Aorta (tissue), 5 donors: ENCODE results near the gene SEC63. TPM values are rescaled to one million over a fixed set of nuclear protein-coding genes. Genes with fewer than 3 reads are reported as not detected.
"Not testable (repeated sequence)": the region's sequence is repeated elsewhere in the genome, so short reads cannot be mapped to it uniquely, and the experiment has no call there.

Source experiments
- ATAC-seq: fragments of 200-7000 bp; cut with Tn5 transposase; one replicate; pipeline ENCODE4 v1.9.1; 2022; ENCODE audit warnings: moderate library complexity; ENCODE audit not compliant: low FRiP score
- DNase-seq, 2 donors: peaks; one replicate each; pipeline ENCODE4 v3.0.0-alpha.2; 2020
- H3K27ac ChIP-seq, 2 donors: one replicate each; pipeline ENCODE4 v1.5.1; 2013; ENCODE audit warnings: low read length in 2 of 2, mild to moderate bottlenecking in 2 of 2, moderate library complexity in 2 of 2, control low read depth in 1 of 2, inconsistent platforms in 1 of 2, low read depth in 1 of 2
- H3K27me3 ChIP-seq, 2 donors: one replicate each; pipeline ENCODE4 v1.6.1; 2013; ENCODE audit warnings: control low read depth in 1 of 2, low read length in 1 of 2, mild to moderate bottlenecking in 1 of 2, moderate library complexity in 1 of 2; ENCODE audit not compliant: insufficient read depth in 2 of 2, control insufficient read depth in 1 of 2
- H3K36me3 ChIP-seq, 2 donors: one replicate each; pipeline ENCODE4 v1.6.1; 2013; ENCODE audit warnings: control low read depth in 1 of 2, low read length in 1 of 2, mild to moderate bottlenecking in 1 of 2; ENCODE audit not compliant: insufficient read depth in 2 of 2, control insufficient read depth in 1 of 2
- H3K4me1 ChIP-seq, 2 donors: one replicate each; pipeline ENCODE4 v1.6.1; 2013; ENCODE audit warnings: low read length in 2 of 2, control low read depth in 1 of 2, mild to moderate bottlenecking in 1 of 2, moderate library complexity in 1 of 2; ENCODE audit not compliant: insufficient read depth in 2 of 2, control insufficient read depth in 1 of 2
- H3K4me3 ChIP-seq, 2 donors: one replicate each; pipeline ENCODE4 v1.5.1; 2013; ENCODE audit warnings: low read length in 2 of 2, control low read depth in 1 of 2, mild to moderate bottlenecking in 1 of 2
- H3K9me3 ChIP-seq: one replicate; pipeline ENCODE4 v1.6.1; 2013; ENCODE audit warnings: mild to moderate bottlenecking, low read length; ENCODE audit not compliant: control insufficient read depth
- WGBS, 2 donors: extraction: QIAGEN DNeasy Blood & Tissue Kit; methylation state at CpG; one replicate each; pipeline ENCODE4 v1.1.7; 2013; 5-methylcytosine and 5-hydroxymethylcytosine counted together
- intact Hi-C, 2 donors: fragments of 100-400 bp; cut with DNase I; formaldehyde crosslinking; loops; one replicate each; pipeline versions ENCODE4 v1.14.2 to v1.15.0; 2022
- polyA plus RNA-seq, 2 donors: library from polyadenylated mRNA; stranded (reverse); fragments of 200-250 nt; gene quantifications; one replicate each; pipeline ENCODE4 v1.2.3, GENCODE V29; 2013
- total RNA-seq, 2 donors: library from RNA; stranded (reverse); fragmentation: NEBNext Ultra II Directional; extraction: Animal tissue kit (Norgen Biotek cat#: 25700); gene quantifications; one replicate each; pipeline ENCODE4 v1.2.1, GENCODE V29; 2021
- donor health status: healthy with polysubstance abuse.
- donor health status: Bipolar disorder and iron deficiency.
- donor health status: DM: no; HTN: no; CAD: no.
- donor health status: DM: no; HTN: no; CAD: no.
- donor health status: DM: yes; HTN: yes; CAD: no.

Gene SEC63
- total and polyA plus RNA-seq, 4 donors = 23.9 to 114 (median 80.4) TPM

DNA sequence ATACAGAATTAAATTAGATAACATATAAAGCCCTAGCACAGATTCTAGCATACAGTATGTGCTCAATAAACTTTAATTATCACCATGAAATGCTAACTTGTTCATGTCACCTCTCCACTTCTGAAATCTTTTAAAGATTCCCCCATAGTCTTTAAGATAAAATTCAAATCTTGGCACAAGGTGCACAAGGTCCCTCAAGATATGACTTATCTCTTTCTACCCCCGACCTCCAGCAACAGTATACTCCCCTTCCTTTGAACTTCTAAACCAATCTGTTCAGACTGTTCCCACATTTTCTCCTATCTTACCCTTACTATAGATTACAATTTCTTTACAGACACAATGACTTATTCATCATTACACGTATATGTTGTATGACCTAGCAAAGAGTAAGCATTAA, 29.0 kb downstream of the SEC63 start:
- Histone ChIP-seq H3K36me3 (peaks cover 0 to 2% of the 10 kb centered on the region in 2 donors), H3K4me1 (no peaks in the 10 kb centered on the region), H3K4me3 (no peak overlapping the region), H3K9me3 (no peaks in the 10 kb centered on the region), H3K27me3 (no peaks in the 10 kb centered on the region), H3K27ac (no peak overlapping the region)
- intact Hi-C loops = no loop called here
- DNase-seq = no peak
- no peak for ATAC-seq
- WGBS, 2 donors = 92 to 93% methylated on average over 2 of the region's 2 CpGs

DNA sequence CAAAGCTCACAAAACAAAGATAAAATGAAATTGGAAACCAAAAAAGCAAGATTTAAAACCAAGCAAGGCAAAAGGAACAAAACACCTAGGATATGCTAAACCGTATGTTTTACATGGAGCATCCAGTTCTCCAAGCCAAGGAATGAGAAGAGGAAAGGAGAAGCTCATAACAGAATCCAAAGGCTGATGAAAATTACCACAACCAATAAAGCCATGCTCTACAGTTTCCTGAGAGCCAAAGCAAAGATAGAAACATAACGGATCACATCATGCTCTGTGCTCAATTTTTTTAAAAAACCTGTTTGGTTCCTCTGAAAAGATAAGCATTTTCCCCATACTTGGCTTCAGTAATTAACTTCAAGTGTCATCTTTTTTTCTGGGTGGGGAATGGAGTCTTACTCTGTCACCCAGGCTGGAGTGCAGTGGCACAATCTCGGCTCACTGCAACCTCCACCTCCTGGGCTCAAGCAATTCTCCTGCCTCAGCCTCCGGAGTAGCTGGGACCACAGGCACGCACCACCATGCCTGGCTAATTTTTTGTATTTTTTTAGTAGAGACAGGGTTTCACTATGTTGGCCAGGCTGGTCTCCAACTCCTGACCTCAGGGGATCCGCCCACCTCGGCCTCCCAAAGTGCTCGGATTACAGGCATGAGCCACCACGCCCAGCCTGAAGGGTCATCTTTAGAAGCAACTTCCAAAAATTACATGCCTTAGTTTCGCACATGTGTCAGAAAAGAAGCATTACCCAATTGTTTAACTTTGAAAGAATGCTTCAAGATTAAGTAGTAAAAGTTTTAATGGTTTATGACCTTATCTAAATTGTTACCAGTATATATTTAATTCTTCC, 31.1 kb downstream of the SEC63 start:
- intact Hi-C loops, H3K36me3 ChIP-seq, ATAC-seq, H3K4me1 ChIP-seq, H3K4me3 ChIP-seq, H3K27ac ChIP-seq, H3K27me3 ChIP-seq, H3K9me3 ChIP-seq: not testable (repeated sequence)
- 81 to 84% methylated on average over 10 of the region's 10 CpGs for WGBS, 2 donors
- peak in 1 of 2 donors; percentile 48 for DNase-seq

DNA sequence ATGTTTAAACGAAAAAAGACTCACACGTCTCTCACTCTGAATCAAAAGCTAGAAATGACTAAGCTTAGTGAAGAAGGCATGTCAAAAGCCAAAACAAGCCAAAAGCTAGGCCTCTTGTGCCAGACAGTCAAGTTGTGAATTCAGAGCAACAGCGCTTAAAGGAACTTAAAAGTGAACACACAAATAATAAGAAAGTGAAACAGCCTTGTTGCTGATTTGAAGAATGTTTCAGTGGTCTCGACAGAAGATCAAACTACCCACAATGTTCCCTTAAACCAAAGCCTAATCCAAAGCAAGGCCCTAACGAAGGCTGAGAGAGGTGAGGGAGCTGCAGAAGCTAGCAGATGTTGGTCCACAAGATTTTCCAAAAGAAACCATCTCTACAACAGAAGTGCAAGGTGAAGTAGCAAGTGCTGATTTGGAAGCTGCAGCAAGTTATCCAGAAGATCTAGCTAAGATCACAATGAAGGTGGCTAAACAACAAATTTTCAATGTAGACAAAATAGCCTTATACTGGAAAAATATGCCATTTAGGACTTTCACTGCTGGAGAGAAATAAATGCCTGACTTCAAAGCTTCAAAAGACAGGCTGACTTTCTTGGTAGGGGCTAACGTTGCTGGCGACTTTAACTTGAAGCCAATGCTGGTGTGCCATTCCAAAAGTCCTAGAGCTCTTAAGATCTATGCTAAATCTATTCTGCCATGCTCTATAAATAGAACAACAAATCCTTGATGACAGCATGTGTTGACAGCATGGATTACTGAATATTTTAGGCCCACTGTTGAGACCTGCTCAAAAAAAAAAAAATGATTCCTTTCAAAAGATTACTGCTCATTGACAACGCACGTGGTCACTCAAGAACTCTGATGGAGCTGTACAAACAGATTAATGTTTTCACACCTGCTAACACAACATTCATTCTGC, 40.3 kb downstream of the SEC63 start:
- no peaks in the 10 kb centered on the region for H3K27me3 ChIP-seq
- H3K4me1 ChIP-seq = no peaks in the 10 kb centered on the region
- no peak overlapping the region for H3K4me3 ChIP-seq
- no peak overlapping the region for H3K27ac ChIP-seq
- WGBS, 2 donors = 97 to 98% methylated on average over 9 of the region's 9 CpGs
- no peak for ATAC-seq
- no peak for DNase-seq
- H3K9me3 ChIP-seq = peaks cover 7% of the 10 kb centered on the region
- H3K36me3 ChIP-seq = peaks cover 8 to 10% of the 10 kb centered on the region in 2 donors
- intact Hi-C loops = no loop called here

DNA sequence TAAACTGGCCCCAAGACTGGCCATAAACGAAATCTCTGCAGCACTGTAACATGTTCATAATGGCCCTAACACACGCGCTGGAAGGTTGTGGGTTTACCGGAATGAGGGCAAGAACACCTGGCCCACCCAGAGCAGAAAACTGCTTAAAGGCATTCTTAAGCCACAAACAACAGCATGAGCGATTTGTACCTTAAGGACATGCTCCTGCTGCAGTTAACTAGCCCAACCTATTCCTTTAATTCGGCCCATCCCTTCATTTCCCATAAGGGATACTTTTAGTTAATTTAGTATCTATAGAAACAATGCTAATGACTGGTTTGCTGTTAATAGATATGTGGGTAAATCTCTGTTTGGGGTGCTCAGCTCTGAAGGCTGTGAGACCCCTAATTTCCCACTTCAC, 41.0 kb downstream of the SEC63 start:
- H3K27me3 ChIP-seq, H3K4me3 ChIP-seq, H3K27ac ChIP-seq, H3K9me3 ChIP-seq, intact Hi-C loops, H3K4me1 ChIP-seq, DNase-seq, ATAC-seq: not testable (repeated sequence)
- 98 to 99% methylated on average over 6 of the region's 6 CpGs for WGBS, 2 donors
- peaks cover 8 to 10% of the 10 kb centered on the region in 2 donors for H3K36me3 ChIP-seq

DNA sequence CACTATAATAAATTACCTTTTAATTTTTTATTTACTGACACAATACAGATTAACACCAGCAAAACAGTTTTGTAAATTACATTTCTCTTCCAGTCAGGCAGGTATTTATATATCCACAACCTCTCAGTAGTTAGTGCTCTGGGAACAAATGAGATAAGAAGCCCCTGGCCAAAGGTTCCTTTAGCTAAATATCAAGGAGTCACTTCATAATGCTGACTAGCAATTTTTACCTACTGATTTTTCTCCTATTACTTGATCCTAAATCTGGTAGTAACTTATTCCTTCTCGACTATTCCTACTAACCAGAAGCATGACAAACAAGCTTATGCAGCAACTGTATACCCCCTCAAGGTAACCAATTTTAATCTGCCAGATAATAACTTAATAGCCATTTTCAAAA, 46.3 kb downstream of the SEC63 start:
- intact Hi-C loops = no loop called here
- H3K27ac ChIP-seq = no peak overlapping the region
- no peak for DNase-seq

DNA sequence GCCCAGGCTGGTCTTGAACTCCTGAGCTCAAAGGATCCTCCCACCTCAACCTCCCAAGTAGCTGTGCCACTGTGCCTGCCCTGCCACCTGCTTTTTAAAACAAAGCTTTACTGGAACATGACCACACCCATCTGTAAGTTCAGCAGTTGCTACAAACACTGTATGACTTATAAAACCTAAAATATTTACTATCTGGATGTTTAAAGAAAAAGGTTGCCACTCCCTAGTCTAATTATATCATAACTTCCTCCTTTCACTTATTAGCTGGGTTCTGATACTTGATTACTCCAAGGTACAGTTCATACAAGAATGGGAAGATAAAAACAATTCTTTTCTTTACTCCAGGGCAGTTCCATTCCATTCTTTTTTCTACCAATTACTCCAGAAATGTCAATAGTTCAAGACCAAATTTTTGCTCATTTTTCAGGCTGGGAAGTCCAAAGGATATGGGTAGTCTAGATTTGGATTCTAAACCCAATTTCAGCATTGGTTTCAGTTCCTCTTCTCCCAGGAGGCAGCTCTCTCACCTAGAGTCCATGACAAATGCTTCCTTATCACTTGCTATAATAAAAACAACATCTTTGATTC, 63.1 kb downstream of the SEC63 start:
- no peak overlapping the region for H3K4me3 ChIP-seq
- peaks cover under 1 to 1% of the 10 kb centered on the region in 2 donors for H3K36me3 ChIP-seq
- ATAC-seq (no peak), DNase-seq (no peak)
- no peaks in the 10 kb centered on the region for H3K9me3 ChIP-seq
- no peaks in the 10 kb centered on the region for H3K4me1 ChIP-seq
- H3K27ac ChIP-seq = no peak overlapping the region
- no peaks in the 10 kb centered on the region for H3K27me3 ChIP-seq
- intact Hi-C loops = no loop called here

More for the DNA sequence above, 46.3 kb downstream of the SEC63 start:
- Histone ChIP-seq H3K27me3 (no peaks in the 10 kb centered on the region), H3K4me3 (no peak overlapping the region), H3K9me3 (no peaks in the 10 kb centered on the region), H3K4me1 (no peaks in the 10 kb centered on the region), H3K36me3 (peaks cover 0 to 6% of the 10 kb centered on the region in 2 donors)
- ATAC-seq = no peak
- 87 to 93% methylated on average over 1 of the region's 1 CpG for WGBS, 2 donors

DNA sequence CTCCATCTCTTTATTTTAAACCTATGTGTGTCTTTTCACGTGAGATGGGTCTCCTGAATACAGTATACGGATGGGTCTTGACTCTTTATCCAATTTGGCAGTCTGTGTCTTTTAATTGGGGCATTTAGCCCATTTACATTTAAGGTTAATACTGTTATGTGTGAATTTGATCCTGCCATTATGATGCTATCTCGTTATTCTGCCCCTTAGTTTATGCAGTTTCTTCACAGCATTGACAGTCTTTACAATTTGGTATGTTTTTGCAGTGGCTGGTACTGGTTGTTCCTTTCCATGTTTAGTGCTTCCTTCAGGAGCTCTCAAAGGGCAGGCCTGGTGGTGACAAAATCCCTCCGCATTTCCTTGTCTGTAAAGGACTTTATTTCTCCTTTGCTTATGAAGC, 67.6 kb downstream of the SEC63 start:
- intact Hi-C loops, H3K36me3 ChIP-seq, ATAC-seq, H3K27me3 ChIP-seq, H3K9me3 ChIP-seq, H3K4me3 ChIP-seq, DNase-seq, H3K4me1 ChIP-seq, H3K27ac ChIP-seq: not testable (repeated sequence)
- WGBS, 2 donors = 97 to 98% methylated on average over 4 of the region's 4 CpGs

DNA sequence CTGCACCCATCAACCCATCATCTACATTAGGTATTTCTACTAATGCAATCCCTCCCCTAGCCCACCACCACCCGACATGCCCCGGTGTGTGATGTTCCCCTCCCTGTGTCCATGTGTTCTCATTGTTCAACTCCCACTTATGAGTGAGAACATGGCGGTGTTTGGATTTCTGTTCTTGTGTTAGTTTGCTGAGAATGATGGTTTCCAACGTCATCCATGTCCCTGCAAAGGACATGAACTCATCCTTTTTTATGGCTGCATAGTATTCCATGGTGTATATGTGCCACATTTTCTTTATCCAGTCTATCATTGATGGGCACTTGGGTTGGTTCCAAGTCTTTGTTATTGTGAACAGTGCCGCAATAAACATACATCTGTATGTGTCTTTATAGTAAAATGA, 72.1 kb downstream of the SEC63 start:
- DNase-seq, intact Hi-C loops, H3K4me1 ChIP-seq, ATAC-seq, H3K9me3 ChIP-seq, H3K4me3 ChIP-seq, H3K36me3 ChIP-seq, H3K27ac ChIP-seq, H3K27me3 ChIP-seq: not testable (repeated sequence)
- 96 to 99% methylated on average over 5 of the region's 5 CpGs for WGBS, 2 donors
